Keratinocyte (primary cell): ENCODE measurements around the gene ITPR1.

Source experiments
- CTCF ChIP-seq, 3 experiments: IDR thresholded peaks in 1 of 3; conservative IDR thresholded peaks in 1 of 3; optimal IDR thresholded peaks in 1 of 3; 2 replicates in 2 of 3; 3 replicates in 1 of 3; pipeline versions ENCODE3 to v1.5.1; 2011; ENCODE audit warnings: low read length in 3 of 3, mild to moderate bottlenecking in 3 of 3, moderate library complexity in 2 of 3, control low read depth in 1 of 3, inconsistent platforms in 1 of 3; ENCODE audit not compliant: insufficient read depth in 2 of 3; ENCODE audit errors: extremely low read depth in 1 of 3
- EZH2 ChIP-seq: IDR thresholded peaks from one replicate; pipeline ENCODE4 v1.6.1; 2012; ENCODE audit warnings: inconsistent platforms, mild to moderate bottlenecking, low read length, moderate library complexity

- TF ChIP-seq CTCF (optimal IDR thresholded peaks at IDR 0.05 in 1 of 3, IDR thresholded peaks at IDR 0.05 in 1 of 3, conservative IDR thresholded peaks at IDR 0.05 in 1 of 3; ENCODE audit: extremely low read depth in 1 of 3, insufficient read depth in 2 of 3, low read length in 3 of 3): no peak
- TF ChIP-seq EZH2: no peak
Measured at GRCh38 chr3:4821338-4821737, 328.2 kb downstream of the ITPR1 start.
